ENCODE data around the gene CAP1.

GRCh38 chr1:40001456-40001855 is 39.1 kb upstream of the CAP1 start:
- TF ChIP-seq GABPA (IDR thresholded peaks at IDR 0.05; ENCODE audit: low read depth) (no peak), CTCF (IDR thresholded peaks at IDR 0.05) (no peak), RFX5 (IDR thresholded peaks at IDR 0.05; ENCODE audit: low read length) (no peak), TEAD4 (IDR thresholded peaks at IDR 0.05; ENCODE audit: borderline replicate concordance, insufficient read depth) (no peak), TCF12 (IDR thresholded peaks at IDR 0.05) (no peak), REST (IDR thresholded peaks at IDR 0.05; ENCODE audit: low read depth, low read length) (no peak), RAD21 (IDR thresholded peaks at IDR 0.05; ENCODE audit: low read length) (no peak), SMC3 (IDR thresholded peaks at IDR 0.05; ENCODE audit: low read depth, low read length) (no peak), YY1 (IDR thresholded peaks at IDR 0.05; ENCODE audit: low read depth) (no peak), FOXM1 (IDR thresholded peaks at IDR 0.05; ENCODE audit: low read depth) (no peak), RCOR1 (IDR thresholded peaks at IDR 0.05; ENCODE audit: low read length) (no peak)
- TF ChIP-seq, protein P1, sequence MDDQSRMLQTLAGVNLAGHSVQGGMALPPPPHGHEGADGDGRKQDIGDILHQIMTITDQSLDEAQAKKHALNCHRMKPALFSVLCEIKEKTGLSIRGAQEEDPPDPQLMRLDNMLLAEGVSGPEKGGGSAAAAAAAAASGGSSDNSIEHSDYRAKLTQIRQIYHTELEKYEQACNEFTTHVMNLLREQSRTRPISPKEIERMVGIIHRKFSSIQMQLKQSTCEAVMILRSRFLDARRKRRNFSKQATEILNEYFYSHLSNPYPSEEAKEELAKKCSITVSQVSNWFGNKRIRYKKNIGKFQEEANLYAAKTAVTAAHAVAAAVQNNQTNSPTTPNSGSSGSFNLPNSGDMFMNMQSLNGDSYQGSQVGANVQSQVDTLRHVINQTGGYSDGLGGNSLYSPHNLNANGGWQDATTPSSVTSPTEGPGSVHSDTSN (IDR thresholded peaks at IDR 0.05) = no peak

Measured in SK-N-SH (cell line).